ENCODE measurements around the gene GSC. TPM values are rescaled to one million over a fixed set of nuclear protein-coding genes. Genes with fewer than 3 reads are reported as not detected.
"Not testable (repeated sequence)": the region's sequence is repeated elsewhere in the genome, so short reads cannot be mapped to it uniquely, and the experiment has no call there.

Gene GSC
- total and polyA plus RNA-seq, 5 experiments from 2014 or later: not detected

DNA sequence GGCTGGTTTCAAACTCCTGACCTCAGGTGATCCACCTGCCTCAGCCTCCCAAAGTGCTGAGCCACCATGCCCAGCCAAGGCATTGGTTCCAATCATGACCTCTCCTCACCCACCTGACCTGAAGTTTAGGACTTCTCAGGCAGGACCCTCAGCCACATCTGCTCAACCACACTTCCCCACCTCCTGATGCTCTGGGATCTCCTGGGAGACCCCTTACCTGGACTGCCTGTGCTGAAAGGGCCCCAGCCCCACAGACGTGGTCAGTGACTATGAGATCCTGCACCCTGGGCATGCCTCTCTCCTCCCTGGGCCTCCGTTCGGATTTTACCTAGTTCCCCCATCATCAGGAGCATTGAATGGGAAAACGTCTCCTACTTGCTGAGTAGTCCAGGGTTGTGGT, 18.0 kb downstream of the GSC start:
- Mint-ChIP-seq H3K27me3 (peaks cover 4 to 12% (median 5%) of the 10 kb centered on the region in 5 donors), H3K36me3 (no peaks in the 10 kb centered on the region), H3K4me1 (no peaks in the 10 kb centered on the region), H3K4me3 (no peak overlapping the region), H3K27ac (no peak overlapping the region), H3K9me3 (no peaks in the 10 kb centered on the region)
- POLR2A ChIA-PET: no interaction called here
- ATAC-seq (no peak), DNase-seq (no peak)

DNA sequence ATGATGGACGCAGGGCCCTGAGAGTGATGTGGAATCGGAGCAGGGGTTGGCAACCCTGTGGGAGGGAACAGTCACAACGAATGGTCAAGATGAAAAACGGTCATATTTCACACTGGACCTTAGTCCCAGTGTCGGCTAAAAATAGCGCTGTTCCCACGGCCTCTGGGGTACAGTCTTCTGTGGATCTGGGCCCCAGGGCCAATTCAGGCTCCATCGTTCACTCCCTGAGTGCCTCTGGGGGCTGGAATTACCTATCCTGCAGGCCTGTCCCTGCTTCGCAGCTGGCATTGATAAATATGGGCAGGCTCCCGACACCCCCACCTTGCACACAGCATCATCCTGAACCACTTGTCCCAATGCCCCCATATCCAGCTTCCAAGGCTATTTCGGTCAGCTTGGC, 18.6 kb downstream of the GSC start:
- H3K27ac Mint-ChIP-seq: no peak overlapping the region
- H3K27me3 Mint-ChIP-seq: peaks cover 4 to 16% (median 7%) of the 10 kb centered on the region in 5 donors
- H3K4me1 Mint-ChIP-seq: no peaks in the 10 kb centered on the region
- POLR2A ChIA-PET: no interaction called here
- H3K4me3 Mint-ChIP-seq: no peak overlapping the region
- no peaks in the 10 kb centered on the region for H3K9me3 Mint-ChIP-seq
- no peaks in the 10 kb centered on the region for H3K36me3 Mint-ChIP-seq
- DNase-seq: no peak
- no peak for ATAC-seq

DNA sequence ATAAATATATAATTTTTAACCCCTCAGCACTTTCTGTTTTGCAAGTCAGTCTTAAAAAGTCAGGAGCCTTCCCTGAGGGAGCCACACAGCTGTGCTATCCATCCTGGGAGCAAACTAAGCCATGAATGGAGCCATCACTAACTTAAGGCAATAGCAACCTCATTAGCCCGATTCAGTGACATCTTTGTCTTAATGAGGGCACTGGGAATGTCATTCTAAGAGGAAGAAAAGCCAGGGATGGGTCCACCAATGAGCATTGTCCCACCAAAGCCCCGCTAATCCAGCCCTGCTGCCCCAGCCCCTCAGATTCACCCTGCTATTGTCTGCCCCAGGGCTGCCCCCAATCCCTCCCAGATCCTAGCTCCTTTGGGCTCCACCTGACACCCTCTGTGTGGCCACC, 19.5 kb downstream of the GSC start:
- no peaks in the 10 kb centered on the region for H3K4me1 Mint-ChIP-seq
- no peak overlapping the region for H3K27ac Mint-ChIP-seq
- ATAC-seq (no peak), DNase-seq (no peak)
- POLR2A ChIA-PET: no interaction called here
- peaks cover 5 to 17% (median 7%) of the 10 kb centered on the region in 5 donors for H3K27me3 Mint-ChIP-seq
- H3K9me3 Mint-ChIP-seq: peaks cover 0 to 2% (median 0%) of the 10 kb centered on the region in 9 donors
- H3K4me3 Mint-ChIP-seq: no peak overlapping the region
- H3K36me3 Mint-ChIP-seq: no peaks in the 10 kb centered on the region

DNA sequence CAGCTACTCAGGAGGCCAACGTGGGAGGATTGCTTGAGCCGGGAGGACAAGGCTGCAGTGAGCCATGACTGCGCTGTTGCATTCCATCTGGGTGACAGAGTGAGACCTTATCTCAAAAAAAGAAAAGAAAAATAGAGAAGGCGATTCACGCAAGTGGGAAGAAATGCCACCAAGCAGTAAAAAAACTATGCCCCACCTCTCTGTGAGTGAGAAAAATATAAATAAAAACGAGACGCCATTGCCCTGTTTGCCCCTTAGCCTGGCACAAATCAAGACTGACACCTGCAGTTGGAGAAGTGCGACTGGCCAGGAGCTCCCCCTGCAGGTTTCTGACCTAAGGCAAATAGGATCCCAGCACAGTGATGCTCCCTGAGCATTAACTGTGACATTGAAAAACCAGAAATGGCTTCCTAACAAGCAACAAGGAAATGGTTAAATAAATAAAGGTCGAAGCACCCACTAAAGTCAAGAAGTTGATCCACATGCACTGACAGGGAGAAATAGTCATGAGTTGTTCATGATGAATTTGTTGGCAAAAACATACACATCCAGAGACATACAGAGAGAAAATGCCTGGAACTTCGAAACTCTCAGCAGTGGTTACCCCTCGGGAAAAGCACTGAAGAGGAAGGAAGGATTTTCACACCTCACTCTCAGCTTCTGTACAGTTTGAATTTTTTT, 21.1 kb downstream of the GSC start:
- POLR2A ChIA-PET: no interaction called here
- H3K27me3 Mint-ChIP-seq: peaks cover 5 to 17% (median 8%) of the 10 kb centered on the region in 5 donors
- H3K4me1 Mint-ChIP-seq: no peaks in the 10 kb centered on the region
- peaks cover 0 to 2% (median 0%) of the 10 kb centered on the region in 9 donors for H3K9me3 Mint-ChIP-seq
- no peaks in the 10 kb centered on the region for H3K36me3 Mint-ChIP-seq
- ATAC-seq (no peak), DNase-seq (no peak)
- no peak overlapping the region for H3K4me3 Mint-ChIP-seq
- H3K27ac Mint-ChIP-seq: no peak overlapping the region

DNA sequence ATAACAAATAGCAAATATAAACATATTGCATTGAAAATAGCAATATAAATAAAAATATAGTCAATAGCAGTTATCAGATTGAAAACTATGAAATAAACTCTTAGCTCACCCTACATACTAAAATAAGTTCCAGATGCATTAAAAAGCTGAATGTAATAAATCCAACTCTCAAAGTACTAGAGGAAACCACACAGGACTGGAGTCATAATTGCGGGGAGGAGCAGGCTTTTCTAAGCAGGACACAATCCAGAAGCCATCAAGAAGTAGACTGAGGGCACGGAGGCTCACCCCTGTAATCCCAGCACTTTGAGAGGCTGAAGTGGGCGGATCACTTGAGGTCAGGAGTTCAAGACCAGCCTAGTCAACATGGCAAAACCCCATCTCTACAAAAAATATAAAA, 22.2 kb downstream of the GSC start:
- POLR2A ChIA-PET: no interaction called here
- Mint-ChIP-seq H3K27ac (no peak overlapping the region), H3K4me3 (no peak overlapping the region), H3K9me3 (peaks cover 0 to 2% (median 0%) of the 10 kb centered on the region in 9 donors), H3K36me3 (no peaks in the 10 kb centered on the region), H3K4me1 (no peaks in the 10 kb centered on the region), H3K27me3 (peaks cover 5 to 21% (median 12%) of the 10 kb centered on the region in 5 donors)
- no peak for DNase-seq
- ATAC-seq: no peak

DNA sequence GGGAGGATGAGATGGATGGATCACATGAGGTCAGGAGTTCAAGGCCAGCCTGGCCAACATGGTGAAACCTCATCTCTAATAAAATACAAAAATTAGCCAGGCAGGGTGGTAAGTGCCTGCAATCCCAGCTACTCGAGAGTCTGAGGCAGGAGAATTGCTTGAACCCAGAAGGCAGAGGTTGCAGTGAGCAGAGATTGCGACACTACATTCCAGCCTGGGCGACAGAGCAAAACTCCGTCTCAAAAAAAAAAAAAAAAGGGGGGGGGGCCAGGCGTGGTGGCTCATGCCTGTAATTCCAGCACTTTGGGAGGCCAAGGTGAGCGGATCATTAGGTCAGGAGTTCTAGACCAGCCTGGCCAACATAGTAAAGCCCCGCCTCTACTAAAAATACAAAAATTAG, 22.8 kb downstream of the GSC start:
- H3K9me3 Mint-ChIP-seq, DNase-seq, H3K27ac Mint-ChIP-seq, POLR2A ChIA-PET, H3K4me1 Mint-ChIP-seq, ATAC-seq, H3K36me3 Mint-ChIP-seq, H3K4me3 Mint-ChIP-seq: not testable (repeated sequence)
- peaks cover 5 to 21% (median 13%) of the 10 kb centered on the region in 5 donors for H3K27me3 Mint-ChIP-seq

DNA sequence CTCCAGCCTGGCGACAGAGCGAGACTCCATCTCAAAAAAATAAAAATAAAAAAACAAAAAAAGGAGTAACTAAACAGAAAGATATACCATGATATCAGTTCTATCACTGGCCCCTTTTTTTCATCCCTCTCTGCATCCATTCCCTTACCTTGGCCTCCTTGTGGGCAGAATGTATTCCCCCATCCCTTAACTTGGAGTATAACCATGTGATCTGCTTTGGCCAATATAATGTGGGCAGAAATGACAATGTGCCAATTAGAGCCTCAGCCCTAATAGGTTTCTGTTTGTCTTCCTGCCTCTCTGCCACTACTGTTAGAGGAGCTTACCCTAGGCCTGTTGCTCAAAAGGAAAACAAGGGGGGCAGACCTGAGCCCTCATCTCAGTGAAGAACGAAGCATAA, 23.8 kb downstream of the GSC start:
- no peak for DNase-seq
- Mint-ChIP-seq H3K9me3 (peaks cover 0 to 2% (median 0%) of the 10 kb centered on the region in 9 donors), H3K4me1 (no peaks in the 10 kb centered on the region), H3K36me3 (no peaks in the 10 kb centered on the region), H3K27ac (no peak overlapping the region), H3K4me3 (no peak overlapping the region), H3K27me3 (peaks cover 6 to 26% (median 13%) of the 10 kb centered on the region in 5 donors)
- no peak for ATAC-seq
- POLR2A ChIA-PET: no interaction called here

DNA sequence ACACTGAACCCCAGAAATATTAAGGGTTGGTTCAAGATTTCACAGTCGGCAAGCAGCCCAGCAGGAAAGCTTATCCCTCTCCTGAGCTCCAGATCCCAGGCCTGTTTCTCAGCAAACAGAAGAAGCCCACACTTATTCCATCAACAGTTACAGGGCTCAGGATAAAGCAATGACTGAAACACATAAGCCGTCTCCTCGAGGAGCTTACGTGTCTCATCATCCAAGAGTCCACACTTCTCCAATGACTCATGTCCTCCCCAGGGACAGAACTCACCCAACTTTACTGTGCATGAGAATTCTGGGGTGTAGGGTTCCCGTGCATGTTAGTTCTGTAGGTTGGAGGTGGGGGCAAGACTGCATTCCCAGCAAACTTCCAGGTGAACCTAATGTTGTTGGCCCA, 31.2 kb downstream of the GSC start:
- ATAC-seq: no peak
- no peaks in the 10 kb centered on the region for H3K36me3 Mint-ChIP-seq
- POLR2A ChIA-PET: no interaction called here
- no peak overlapping the region for H3K4me3 Mint-ChIP-seq
- no peak for DNase-seq
- H3K4me1 Mint-ChIP-seq: no peaks in the 10 kb centered on the region
- H3K27me3 Mint-ChIP-seq: peaks cover 4 to 31% (median 14%) of the 10 kb centered on the region in 5 donors
- peaks cover 0 to 2% (median 0%) of the 10 kb centered on the region in 9 donors for H3K9me3 Mint-ChIP-seq
- H3K27ac Mint-ChIP-seq: no peak overlapping the region

DNA sequence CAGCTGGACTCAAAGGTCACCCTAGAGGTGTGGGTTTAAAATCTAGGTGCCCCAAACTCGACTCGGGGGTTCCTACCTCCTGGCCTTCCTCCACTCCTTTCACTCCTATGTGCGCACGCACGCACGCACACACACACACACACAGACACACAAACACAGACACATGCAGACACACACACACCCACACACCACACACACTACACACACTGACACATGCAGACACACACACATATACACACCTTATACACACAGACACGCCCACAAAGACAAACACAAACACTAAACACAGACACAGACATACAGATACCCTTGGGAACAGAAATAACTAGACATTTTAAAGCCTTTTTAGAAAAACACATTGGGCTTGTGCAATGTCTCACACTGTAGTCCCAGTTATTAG, 31.8 kb downstream of the GSC start:
- H3K27me3 Mint-ChIP-seq: peaks cover 4 to 29% (median 14%) of the 10 kb centered on the region in 5 donors
- POLR2A ChIA-PET: no interaction called here
- no peaks in the 10 kb centered on the region for H3K36me3 Mint-ChIP-seq
- H3K27ac Mint-ChIP-seq: no peak overlapping the region
- H3K4me3 Mint-ChIP-seq: no peak overlapping the region
- H3K4me1 Mint-ChIP-seq: no peaks in the 10 kb centered on the region
- peaks cover 0 to 3% (median 0%) of the 10 kb centered on the region in 9 donors for H3K9me3 Mint-ChIP-seq
- ATAC-seq (no peak), DNase-seq (no peak)

DNA sequence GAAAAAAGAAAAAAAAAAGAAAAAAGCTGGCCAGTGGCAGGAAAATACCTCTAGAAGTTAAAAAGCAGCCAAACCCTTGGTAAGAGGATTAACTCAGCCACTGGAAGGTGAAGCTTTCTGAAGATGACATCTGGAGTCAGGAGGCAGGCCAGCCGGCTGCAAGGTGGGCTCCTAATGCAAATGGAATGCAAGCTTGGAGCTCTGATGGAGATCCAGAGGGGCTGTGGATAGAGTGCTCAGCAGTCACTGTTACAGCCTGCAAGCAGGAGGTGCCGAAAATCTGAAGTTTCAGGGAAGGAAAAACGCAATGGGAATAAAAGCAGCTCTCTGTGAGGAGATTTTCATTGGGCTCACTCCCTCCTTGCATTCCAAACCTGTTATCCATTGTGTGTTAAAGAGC, 41.0 kb downstream of the GSC start:
- peaks cover 4 to 32% (median 9%) of the 10 kb centered on the region in 5 donors for H3K27me3 Mint-ChIP-seq
- DNase-seq: no peak
- no peaks in the 10 kb centered on the region for H3K4me1 Mint-ChIP-seq
- no peak overlapping the region for H3K27ac Mint-ChIP-seq
- H3K36me3 Mint-ChIP-seq: no peaks in the 10 kb centered on the region
- H3K4me3 Mint-ChIP-seq: no peak overlapping the region
- ATAC-seq: no peak
- H3K9me3 Mint-ChIP-seq: peaks cover 0 to 9% (median 0%) of the 10 kb centered on the region in 9 donors
- POLR2A ChIA-PET: no interaction called here

DNA sequence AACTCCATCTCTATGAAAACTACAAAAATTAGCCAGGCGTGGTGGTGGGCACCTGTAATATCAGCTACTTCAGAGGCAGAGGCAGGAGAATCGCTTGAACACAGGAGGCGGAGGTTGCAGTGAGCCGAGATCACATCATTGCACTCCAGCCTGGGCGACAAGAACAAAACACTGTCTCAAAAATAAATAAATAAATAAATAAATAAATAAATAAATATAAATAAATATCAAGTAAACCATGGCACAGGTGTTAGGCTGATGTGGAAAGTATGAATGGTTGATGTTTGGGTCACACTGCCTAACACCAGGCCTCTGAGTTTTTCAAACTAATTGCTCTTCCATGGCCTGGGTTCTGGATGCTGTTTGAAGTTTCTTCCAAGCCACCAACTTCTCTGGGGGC, 41.5 kb downstream of the GSC start:
- H3K4me3 Mint-ChIP-seq, H3K36me3 Mint-ChIP-seq, POLR2A ChIA-PET, H3K9me3 Mint-ChIP-seq, ATAC-seq, H3K4me1 Mint-ChIP-seq, H3K27ac Mint-ChIP-seq, DNase-seq: not testable (repeated sequence)
- peaks cover 4 to 28% (median 10%) of the 10 kb centered on the region in 5 donors for H3K27me3 Mint-ChIP-seq

DNA sequence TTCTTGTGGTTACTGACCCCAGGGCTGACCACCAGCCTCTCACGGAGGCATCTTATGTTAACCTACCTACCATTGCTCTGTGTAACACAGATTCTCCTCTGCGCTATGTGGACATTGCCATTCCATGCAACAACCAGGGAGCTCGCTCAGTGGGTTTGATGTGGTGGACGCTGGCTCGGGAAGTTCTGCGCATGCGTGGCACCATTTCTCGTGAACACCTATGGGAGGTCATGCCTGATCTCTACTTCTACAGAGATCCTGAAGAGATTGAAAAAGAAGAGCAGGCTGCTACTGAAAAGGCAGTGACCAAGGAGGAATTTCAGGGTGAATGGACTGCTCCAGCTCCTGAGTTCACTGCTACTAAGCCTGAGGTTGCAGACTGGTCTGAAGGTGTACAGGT, 43.3 kb downstream of the GSC start:
- POLR2A ChIA-PET, DNase-seq, H3K4me3 Mint-ChIP-seq, H3K36me3 Mint-ChIP-seq, H3K27ac Mint-ChIP-seq, H3K4me1 Mint-ChIP-seq, H3K9me3 Mint-ChIP-seq, ATAC-seq: not testable (repeated sequence)
- peaks cover 5 to 28% (median 11%) of the 10 kb centered on the region in 5 donors for H3K27me3 Mint-ChIP-seq

DNA sequence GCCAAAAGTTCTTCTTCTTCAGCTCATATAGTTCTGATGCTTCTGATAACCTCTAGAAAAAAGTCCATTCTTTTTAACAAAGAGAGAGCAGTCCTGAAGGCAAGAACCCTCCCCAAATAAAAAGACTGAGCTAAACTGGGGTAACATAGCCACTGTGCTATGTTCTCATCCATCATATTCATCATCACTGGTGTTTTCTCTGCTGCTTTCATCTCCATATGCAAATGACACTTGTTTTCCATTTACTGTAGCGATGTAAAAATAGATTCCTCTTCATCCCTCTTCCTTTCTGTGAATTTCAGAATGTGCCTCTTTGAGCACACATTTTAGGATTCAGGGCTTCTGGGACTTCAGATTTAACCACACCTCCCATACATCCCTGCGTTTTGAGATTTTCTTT, 44.9 kb downstream of the GSC start:
- DNase-seq (no peak), ATAC-seq (no peak)
- Mint-ChIP-seq H3K36me3 (no peaks in the 10 kb centered on the region), H3K27me3 (peaks cover 3 to 28% (median 7%) of the 10 kb centered on the region in 5 donors), H3K4me3 (no peak overlapping the region), H3K27ac (no peak overlapping the region), H3K4me1 (peaks cover 0 to 2% (median 0%) of the 10 kb centered on the region in 4 donors), H3K9me3 (no peaks in the 10 kb centered on the region)
- POLR2A ChIA-PET: no interaction called here

DNA sequence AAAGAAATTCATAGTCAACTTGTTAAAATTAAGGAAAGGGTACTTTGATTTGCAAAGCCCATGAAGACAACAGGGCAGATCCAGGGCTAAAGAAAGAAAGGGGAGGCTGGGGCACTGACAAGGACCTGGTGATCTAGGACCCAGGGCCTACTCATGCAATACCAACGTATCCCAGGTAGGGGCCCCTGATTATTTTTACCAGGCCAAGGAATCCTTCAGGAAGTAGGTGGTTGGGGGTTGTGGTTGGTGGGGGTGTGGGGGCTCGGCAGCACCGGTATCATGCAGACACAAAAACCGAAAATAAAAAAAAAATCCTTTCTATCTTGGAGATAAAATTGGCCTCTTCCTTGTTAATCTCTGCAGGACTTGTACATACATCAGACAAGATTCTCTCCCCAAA, 47.5 kb downstream of the GSC start:
- no peak overlapping the region for H3K27ac Mint-ChIP-seq
- H3K36me3 Mint-ChIP-seq: no peaks in the 10 kb centered on the region
- H3K9me3 Mint-ChIP-seq: no peaks in the 10 kb centered on the region
- DNase-seq: no peak
- H3K27me3 Mint-ChIP-seq: peaks cover 3 to 28% (median 7%) of the 10 kb centered on the region in 5 donors
- no peak overlapping the region for H3K4me3 Mint-ChIP-seq
- POLR2A ChIA-PET: no interaction called here
- no peak for ATAC-seq
- H3K4me1 Mint-ChIP-seq: peaks cover 0 to 2% (median 0%) of the 10 kb centered on the region in 4 donors
